Transverse colon (tissue), 4 donors: Measurements from ENCODE around the gene MAD2L1BP. TPM values are rescaled to one million over a fixed set of nuclear protein-coding genes. Genes with fewer than 3 reads are reported as not detected.
A peak's percentile ranks its signal among the peaks of the same experiment; 100 is the strongest.

Source experiments
- DNase-seq: peaks from one replicate; pipeline ENCODE4 v3.0.0-alpha.2; 2019
- H3K27ac ChIP-seq, 4 donors: fragments of 200-600 bp; sonication (generic); 2 replicates each; pipeline ENCODE4 v1.5.1; 2016 to 2018; ENCODE audit warnings: inconsistent platforms in 4 of 4
- H3K27me3 ChIP-seq: fragments of 200-600 bp; sonication (generic); 2 replicates; pipeline ENCODE4 v1.5.1; 2017; ENCODE audit warnings: inconsistent platforms
- H3K36me3 ChIP-seq, 4 donors: fragments of 200-600 bp; sonication (generic); 2 replicates each; pipeline ENCODE4 v1.5.1; 2017 to 2019; ENCODE audit warnings: inconsistent platforms in 4 of 4
- H3K4me1 ChIP-seq, 4 donors: fragments of 200-600 bp; sonication (generic); 2 replicates each; pipeline ENCODE4 v1.5.1; 2017 to 2020; ENCODE audit warnings: inconsistent platforms in 4 of 4
- H3K4me3 ChIP-seq, 4 donors: fragments of 200-600 bp; sonication (generic); 1 replicate in 1 of 4; 2 replicates in 3 of 4; pipeline versions ENCODE4 v1.5.1 to v1.6.1; 2017 to 2019; ENCODE audit warnings: inconsistent platforms in 4 of 4
- H3K9me3 ChIP-seq, 2 donors: fragments of 200-600 bp; sonication (generic); 2 replicates each; pipeline ENCODE4 v1.5.1; 2017 to 2019; ENCODE audit warnings: inconsistent platforms in 2 of 2
- EP300 ChIP-seq: sonication (generic); formaldehyde crosslinking; IDR thresholded peaks from one replicate; pipeline ENCODE4 v1.6.1; 2017; ENCODE audit warnings: antibody characterized with exemption, low read depth
- POLR2A ChIP-seq: fragments of 450-650 bp; IDR thresholded peaks from one replicate; pipeline ENCODE4 v1.6.1; 2016; ENCODE audit warnings: antibody characterized with exemption, mild to moderate bottlenecking, moderate library complexity
- POLR2AphosphoS5 ChIP-seq, 3 donors: sonication (generic); formaldehyde crosslinking; IDR thresholded peaks; one replicate each; pipeline ENCODE4 v1.6.1; 2016; ENCODE audit warnings: antibody characterized with exemption in 3 of 3
- WGBS, 2 donors: methylation state at CpG; one replicate each; pipeline ENCODE4 v1.1.5; 2018; ENCODE audit warnings: low coverage in 1 of 2; 5-methylcytosine and 5-hydroxymethylcytosine counted together
- in situ Hi-C, 4 donors: fragments of 200-750 bp; cut with MboI; loops; one replicate each; pipeline versions ENCODE4 v1.15.0 to v1.15.1; 2017; ENCODE audit warnings: low sequenced_read_pairs in 3 of 4, low pct_ligation_motif_present in 1 of 4, low pct_unique_long_range_greater_than_20kb in 1 of 4
- intact Hi-C: fragments of 100-400 bp; cut with DNase I; formaldehyde crosslinking; loops from one replicate; pipeline ENCODE4 v1.15.1; 2023; ENCODE audit warnings: low total_unique reads
- total RNA-seq, 4 donors: library from RNA; depleted of rRNA; stranded (reverse); fragments of >200 nt; gene quantifications; one replicate each; pipeline ENCODE4 v1.1.0, GENCODE V29; 2016
- TF ChIP-seq, protein P1 (sequence below), 5 experiments: fragments of 200-600 bp in 3 of 5; fragments of 450-650 bp in 2 of 5; sonication (generic) in 3 of 5; IDR thresholded peaks; 1 replicate in 2 of 5; 2 replicates in 3 of 5; pipeline ENCODE4 v1.5.1; 2016 to 2017; ENCODE audit warnings: antibody characterized with exemption in 5 of 5, inconsistent platforms in 3 of 5, mild to moderate bottlenecking in 2 of 5, moderate library complexity in 1 of 5

Gene MAD2L1BP
- total RNA-seq, 4 donors from 2014 or later, result 10.0 to 61.0 (median 42.4) TPM

- TF ChIP-seq POLR2AphosphoS5 (IDR thresholded peaks at IDR 0.05), result peak in 2 of 3 donors; percentile 26 to 49
- no peak for TF ChIP-seq POLR2A
- peak; percentile 77 for DNase-seq
- Histone ChIP-seq H3K4me3 (no peak overlapping the region), H3K27ac (peak overlapping the region; percentile 97 to 100 (median 100)), H3K9me3 (no peaks in the 10 kb centered on the region), H3K36me3 (peaks cover 0 to 28% (median 2%) of the 10 kb centered on the region in 4 donors), H3K27me3 (no peaks in the 10 kb centered on the region), H3K4me1 (peaks cover 10 to 24% (median 22%) of the 10 kb centered on the region in 4 donors)
- WGBS, 2 donors, result 66 to 67% methylated on average over 2 to 5 of the region's 5 CpGs
- intact Hi-C loops (no loop called here), in situ Hi-C loops (no loop called here)
These were observed 8.4 kb upstream of the MAD2L1BP start for GRCh38 chr6:43627008-43627825.

GRCh38 chr6:43628393-43629103, 7.1 kb upstream of the MAD2L1BP start:
- Histone ChIP-seq H3K4me1 (peaks cover 10 to 29% (median 22%) of the 10 kb centered on the region in 4 donors), H3K27ac (peak overlapping the region; percentile 97 to 100 (median 100)), H3K27me3 (no peaks in the 10 kb centered on the region), H3K36me3 (peaks cover 0 to 20% (median 0%) of the 10 kb centered on the region in 4 donors), H3K4me3 (peak overlapping the region; percentile 92 to 99 (median 98)), H3K9me3 (no peaks in the 10 kb centered on the region)
- in situ Hi-C loops, result no loop called here
- DNase-seq, result peak; percentile 62
- TF ChIP-seq, protein P1, sequence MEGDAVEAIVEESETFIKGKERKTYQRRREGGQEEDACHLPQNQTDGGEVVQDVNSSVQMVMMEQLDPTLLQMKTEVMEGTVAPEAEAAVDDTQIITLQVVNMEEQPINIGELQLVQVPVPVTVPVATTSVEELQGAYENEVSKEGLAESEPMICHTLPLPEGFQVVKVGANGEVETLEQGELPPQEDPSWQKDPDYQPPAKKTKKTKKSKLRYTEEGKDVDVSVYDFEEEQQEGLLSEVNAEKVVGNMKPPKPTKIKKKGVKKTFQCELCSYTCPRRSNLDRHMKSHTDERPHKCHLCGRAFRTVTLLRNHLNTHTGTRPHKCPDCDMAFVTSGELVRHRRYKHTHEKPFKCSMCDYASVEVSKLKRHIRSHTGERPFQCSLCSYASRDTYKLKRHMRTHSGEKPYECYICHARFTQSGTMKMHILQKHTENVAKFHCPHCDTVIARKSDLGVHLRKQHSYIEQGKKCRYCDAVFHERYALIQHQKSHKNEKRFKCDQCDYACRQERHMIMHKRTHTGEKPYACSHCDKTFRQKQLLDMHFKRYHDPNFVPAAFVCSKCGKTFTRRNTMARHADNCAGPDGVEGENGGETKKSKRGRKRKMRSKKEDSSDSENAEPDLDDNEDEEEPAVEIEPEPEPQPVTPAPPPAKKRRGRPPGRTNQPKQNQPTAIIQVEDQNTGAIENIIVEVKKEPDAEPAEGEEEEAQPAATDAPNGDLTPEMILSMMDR (IDR thresholded peaks at IDR 0.05), result no peak
- TF ChIP-seq EP300 (no peak), POLR2AphosphoS5 (IDR thresholded peaks at IDR 0.05) (no peak), POLR2A (no peak)
- WGBS, 2 donors, result 0 to 3% methylated on average over 5 to 25 of the region's 25 CpGs
- intact Hi-C loops, result no loop called here

DNA sequence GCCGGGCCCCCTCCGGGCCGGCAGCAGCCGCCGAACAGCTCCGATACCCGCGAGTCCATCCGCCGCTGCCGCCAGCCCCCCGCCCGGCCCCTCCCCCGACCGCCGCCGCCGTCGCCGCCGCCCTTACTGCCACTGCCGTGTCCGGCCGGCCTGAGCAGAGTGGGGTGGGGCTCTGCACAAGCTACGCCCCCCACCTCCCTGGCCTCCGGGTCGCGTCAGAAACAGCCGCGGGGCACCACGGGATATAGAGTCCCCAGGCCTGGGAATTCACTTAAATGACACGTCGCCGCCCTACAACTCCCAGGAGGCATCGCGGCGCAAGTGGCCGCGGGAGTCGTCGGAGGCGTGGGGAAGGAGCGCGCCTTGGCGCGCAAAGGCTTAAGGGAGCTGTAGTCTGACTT, 6.5 kb upstream of the MAD2L1BP start, which contains the start of gene GTPBP2:
GTPBP2 (minus strand) TSS at position 161 of the 401 bp plus-strand sequence; CDS start at position 59, 102 bp downstream.
- H3K4me1 ChIP-seq, result peaks cover 10 to 29% (median 22%) of the 10 kb centered on the region in 4 donors
- TF ChIP-seq POLR2A (peak; percentile 16), POLR2AphosphoS5 (IDR thresholded peaks at IDR 0.05) (peak; percentile 79 to 86 (median 83)), EP300 (no peak)
- in situ Hi-C loops (no loop called here), intact Hi-C loops (no loop called here)
- H3K36me3 ChIP-seq, result peaks cover 0 to 14% (median 0%) of the 10 kb centered on the region in 4 donors
- DNase-seq, result peak; percentile 99
- peak within 1 kb of the TSS; percentile 97 to 100 (median 100) for H3K27ac ChIP-seq
- peak within 1 kb of the TSS; percentile 92 to 99 (median 98) for H3K4me3 ChIP-seq
- WGBS, 2 donors, result 1% methylated on average over 41 of the region's 46 CpGs; no CpG with 5 or more reads in 1 of the 2 donors
- H3K27me3 ChIP-seq, result no peaks in the 10 kb centered on the region
- no peaks in the 10 kb centered on the region for H3K9me3 ChIP-seq

DNA sequence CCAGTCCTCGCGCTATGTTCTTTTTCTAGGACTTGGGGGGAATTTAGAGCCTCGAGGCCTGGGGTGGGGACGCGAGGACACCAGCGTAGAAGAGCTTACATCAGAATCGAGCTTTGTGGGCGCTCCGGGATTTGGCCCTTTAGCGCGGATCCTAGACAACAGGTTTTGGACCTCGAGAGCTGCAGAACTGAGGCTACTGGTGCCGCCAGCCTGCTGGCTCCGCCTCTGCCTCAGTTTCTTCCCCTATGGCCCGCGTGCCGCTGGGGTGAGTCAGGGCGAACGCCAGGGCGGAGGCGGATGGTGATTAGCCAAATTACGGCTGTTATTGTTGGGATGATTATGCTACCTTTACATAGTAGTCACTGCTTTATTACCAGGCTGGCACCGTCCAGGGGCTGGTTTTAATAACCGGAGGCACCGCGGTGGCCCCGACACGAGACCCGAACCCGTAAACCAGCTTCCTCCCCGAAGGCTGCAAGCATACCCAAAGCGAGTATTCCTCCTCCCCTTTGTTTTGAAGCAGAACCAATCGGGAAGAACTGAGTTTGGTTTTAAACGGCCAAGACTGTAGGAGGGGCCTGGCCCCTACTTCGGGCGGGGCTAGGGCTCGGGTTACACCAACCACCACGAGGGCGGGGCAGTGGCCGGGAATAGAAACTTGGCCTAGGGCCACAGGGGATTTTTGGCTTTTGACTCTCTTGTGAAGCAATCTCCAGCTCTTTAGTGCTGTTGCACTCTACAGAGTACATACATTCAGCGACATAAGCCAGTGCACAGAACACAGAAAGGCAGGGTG, 5.9 kb upstream of the MAD2L1BP start:
- Histone ChIP-seq H3K27ac (peak overlapping the region; percentile 97 to 100 (median 100)), H3K4me1 (peaks cover 10 to 29% (median 22%) of the 10 kb centered on the region in 4 donors), H3K36me3 (peaks cover 0 to 8% (median 0%) of the 10 kb centered on the region in 4 donors), H3K4me3 (peak overlapping the region; percentile 79 to 99 (median 95)), H3K9me3 (no peaks in the 10 kb centered on the region), H3K27me3 (no peaks in the 10 kb centered on the region)
- WGBS, 2 donors, result 1% methylated on average over 40 of the region's 41 CpGs; no CpG with 5 or more reads in 1 of the 2 donors
- in situ Hi-C loops, result no loop called here
- peak; percentile 97 for DNase-seq
- intact Hi-C loops, result no loop called here
- TF ChIP-seq POLR2A (peak; percentile 69), POLR2AphosphoS5 (IDR thresholded peaks at IDR 0.05) (peak; percentile 91 to 94 (median 91)), EP300 (no peak)
- TF ChIP-seq, protein P1 (IDR thresholded peaks at IDR 0.05), result no peak
